Keratinocyte (primary cell): Measurements from ENCODE around the gene FRG1. TPM values are rescaled to one million over a fixed set of nuclear protein-coding genes. Genes with fewer than 3 reads are reported as not detected.
"Not testable (repeated sequence)": the region's sequence is repeated elsewhere in the genome, so short reads cannot be mapped to it uniquely, and the experiment has no call there.

Experiments
- DNase-seq: peaks from one replicate; pipeline ENCODE4 v3.0.0-alpha.2; 2011; ENCODE audit warnings: low read depth, missing footprints, low spot score
- FAIRE-seq: peaks from 2 replicates; lab custom pipeline; 2011; peaks lifted over from hg19 to GRCh38; lab: Jason Lieb, UNC
- H2AFZ ChIP-seq: 2 replicates; pipeline ENCODE4 v1.6.0; 2012; ENCODE audit warnings: low read length, control low read depth, inconsistent platforms; ENCODE audit not compliant: control insufficient read depth
- H3K27ac ChIP-seq: 2 replicates; pipeline ENCODE4 v1.5.1; 2011; ENCODE audit warnings: low read length; ENCODE audit not compliant: control insufficient read depth, insufficient read depth
- H3K27me3 ChIP-seq: 3 replicates; pipeline ENCODE4 v1.6.0; 2011; ENCODE audit warnings: low read length; ENCODE audit not compliant: control insufficient read depth, insufficient read depth; ENCODE audit errors: extremely low read depth
- H3K36me3 ChIP-seq, 2 experiments: 2 replicates in 1 of 2; 3 replicates in 1 of 2; pipeline ENCODE4 v1.5.1; 2011; ENCODE audit warnings: low read length in 2 of 2, mild to moderate bottlenecking in 1 of 2; ENCODE audit not compliant: control insufficient read depth in 2 of 2, insufficient read depth in 2 of 2; ENCODE audit errors: extremely low read depth in 1 of 2
- H3K4me1 ChIP-seq: 3 replicates; pipeline ENCODE4 v1.5.1; 2011; ENCODE audit warnings: low read length; ENCODE audit not compliant: control insufficient read depth, insufficient read depth; ENCODE audit errors: extremely low read depth
- H3K4me2 ChIP-seq: 3 replicates; pipeline ENCODE4 v1.6.0; 2011; ENCODE audit warnings: low read depth, low read length; ENCODE audit not compliant: control insufficient read depth, insufficient read depth; ENCODE audit errors: extremely low read depth
- H3K4me3 ChIP-seq, 3 experiments: fragments of 200-600 bp in 1 of 3; sonication (generic) in 1 of 3; 2 replicates in 2 of 3; 3 replicates in 1 of 3; pipeline ENCODE4 v1.5.1; 2011 to 2016; ENCODE audit warnings: low read length in 3 of 3, mild to moderate bottlenecking in 3 of 3, control low read depth in 2 of 3, inconsistent platforms in 1 of 3, low read depth in 1 of 3, mixed read lengths in 1 of 3, mixed run types in 1 of 3, moderate library complexity in 1 of 3; ENCODE audit not compliant: control insufficient read depth in 2 of 3, insufficient read depth in 2 of 3; ENCODE audit errors: extremely low read depth in 1 of 3
- H3K79me2 ChIP-seq: 2 replicates; pipeline ENCODE4 v1.6.0; 2012; ENCODE audit warnings: low read length; ENCODE audit not compliant: control insufficient read depth, insufficient read depth
- H3K9ac ChIP-seq: 3 replicates; pipeline ENCODE4 v1.6.0; 2011; ENCODE audit warnings: low read length; ENCODE audit not compliant: control insufficient read depth, insufficient read depth; ENCODE audit errors: extremely low read depth
- H3K9me1 ChIP-seq: 3 replicates; pipeline ENCODE4 v1.6.0; 2011; ENCODE audit warnings: low read length; ENCODE audit not compliant: control insufficient read depth, insufficient read depth; ENCODE audit errors: extremely low read depth
- H3K9me3 ChIP-seq: 2 replicates; pipeline ENCODE4 v1.5.1; 2012; ENCODE audit warnings: low read depth, low read length; ENCODE audit not compliant: control insufficient read depth
- H4K20me1 ChIP-seq: 3 replicates; pipeline ENCODE4 v1.6.0; 2011; ENCODE audit warnings: low read length; ENCODE audit not compliant: control insufficient read depth, insufficient read depth; ENCODE audit errors: extremely low read depth
- CTCF ChIP-seq, 3 experiments: IDR thresholded peaks in 1 of 3; conservative IDR thresholded peaks in 1 of 3; optimal IDR thresholded peaks in 1 of 3; 2 replicates in 2 of 3; 3 replicates in 1 of 3; pipeline versions ENCODE3 to v1.5.1; 2011; ENCODE audit warnings: low read length in 3 of 3, mild to moderate bottlenecking in 3 of 3, moderate library complexity in 2 of 3, control low read depth in 1 of 3, inconsistent platforms in 1 of 3; ENCODE audit not compliant: insufficient read depth in 2 of 3; ENCODE audit errors: extremely low read depth in 1 of 3
- EZH2 ChIP-seq: IDR thresholded peaks from one replicate; pipeline ENCODE4 v1.6.1; 2012; ENCODE audit warnings: inconsistent platforms, mild to moderate bottlenecking, low read length, moderate library complexity
- dilution Hi-C: fragments of 300-500 bp; cut with MboI; formaldehyde crosslinking; loops from one replicate; pipeline ENCODE4 v1.7.0; 2020; ENCODE audit warnings: low sequenced_read_pairs; ENCODE audit not compliant: extremely low pct_ligation_motif_present
- polyA plus RNA-seq, 5 experiments: library from polyadenylated mRNA; depleted of rRNA in 3 of 5; stranded (reverse) in 3 of 5; stranded (forward) in 1 of 5; unstranded in 1 of 5; fragments of >200 nt; gene quantifications; 1 replicate in 1 of 5; 2 replicates in 3 of 5; 3 replicates in 1 of 5; pipeline versions ENCODE4 v1.2.1 to v1.2.3, GENCODE V29; 2011 to 2012; ENCODE audit warnings: missing spikeins in 2 of 5, low read depth in 1 of 5, low replicate concordance in 1 of 5

FRG1 gene
- polyA plus RNA-seq, 1 donor (not counting 4 experiments of a cell fraction or from before 2014, with no cell fraction given): 19.8 TPM

- no peaks in the 10 kb centered on the region for H3K27me3 ChIP-seq
- TF ChIP-seq EZH2: no peak
- TF ChIP-seq CTCF (optimal IDR thresholded peaks at IDR 0.05 in 1 of 3, IDR thresholded peaks at IDR 0.05 in 1 of 3, conservative IDR thresholded peaks at IDR 0.05 in 1 of 3; ENCODE audit: extremely low read depth in 1 of 3, insufficient read depth in 2 of 3, low read length in 3 of 3): peak in 1 of 3 experiments; percentile 37
- no peaks in the 10 kb centered on the region for H3K79me2 ChIP-seq
- no peaks in the 10 kb centered on the region for H3K36me3 ChIP-seq
- no peak overlapping the region for H3K4me3 ChIP-seq
- no peak overlapping the region for H3K4me2 ChIP-seq
- H3K9me3 ChIP-seq: no peaks in the 10 kb centered on the region
- H3K9ac ChIP-seq: no peak overlapping the region
- FAIRE-seq (no peak), DNase-seq (no peak)
- H4K20me1 ChIP-seq: no peaks in the 10 kb centered on the region
- no peaks in the 10 kb centered on the region for H3K9me1 ChIP-seq
- no peaks in the 10 kb centered on the region for H3K4me1 ChIP-seq
- H2AFZ ChIP-seq: no peak overlapping the region
- no peak overlapping the region for H3K27ac ChIP-seq
- dilution Hi-C loops: no loop called here
These were observed 33.4 kb downstream of the FRG1 start for GRCh38 chr4:189974056-189974455.

DNA sequence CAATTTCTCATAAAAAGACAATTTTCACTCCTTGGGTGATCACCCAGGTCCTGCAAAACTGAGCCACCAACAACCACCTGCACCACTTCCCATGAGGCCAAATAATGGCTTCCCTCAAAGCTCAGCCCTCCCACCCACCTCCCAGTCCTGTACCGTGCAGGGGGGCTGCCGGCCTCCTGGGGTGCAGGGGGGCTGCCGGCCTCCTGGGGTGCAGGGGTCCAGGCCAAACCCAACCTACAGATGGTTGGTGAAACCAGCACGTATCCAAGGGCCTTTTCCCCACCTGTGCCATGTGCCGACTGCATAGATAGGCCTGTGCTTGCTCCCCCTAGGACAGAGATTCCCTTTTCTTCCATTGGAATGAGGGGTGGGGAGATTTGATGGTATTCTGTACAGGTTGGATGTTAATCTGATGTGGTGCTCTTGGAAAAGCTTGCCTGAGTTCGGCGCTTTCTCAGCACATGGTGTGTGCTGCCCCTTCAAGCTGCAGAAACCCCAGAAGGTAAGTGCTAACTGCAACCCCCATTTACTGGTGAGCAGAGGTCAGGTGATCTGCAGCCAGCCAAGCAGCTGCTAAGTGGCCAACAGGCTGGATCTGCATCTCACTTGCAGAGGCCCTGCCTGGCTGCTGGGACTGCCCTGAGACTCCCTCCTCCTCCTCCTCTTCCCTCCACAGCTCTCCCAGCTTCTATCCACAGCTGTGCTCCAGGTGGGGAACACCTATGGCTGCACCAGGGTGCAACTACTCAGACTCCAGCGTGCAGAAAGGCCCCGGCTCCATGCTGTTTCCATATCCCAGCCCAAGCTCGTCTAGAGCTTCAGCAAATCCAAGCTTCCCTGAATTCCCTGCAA, 38.8 kb downstream of the FRG1 start:
- H3K27ac ChIP-seq: no peak overlapping the region
- no peaks in the 10 kb centered on the region for H3K4me1 ChIP-seq
- DNase-seq (no peak), FAIRE-seq (no peak)
- H3K36me3 ChIP-seq: no peaks in the 10 kb centered on the region
- dilution Hi-C loops: no loop called here
- no peaks in the 10 kb centered on the region for H3K9me3 ChIP-seq
- H2AFZ ChIP-seq: no peak overlapping the region
- TF ChIP-seq CTCF (optimal IDR thresholded peaks at IDR 0.05 in 1 of 3, IDR thresholded peaks at IDR 0.05 in 1 of 3, conservative IDR thresholded peaks at IDR 0.05 in 1 of 3; ENCODE audit: extremely low read depth in 1 of 3, insufficient read depth in 2 of 3, low read length in 3 of 3) (no peak), EZH2 (no peak)
- H3K4me2 ChIP-seq: no peak overlapping the region
- no peak overlapping the region for H3K9ac ChIP-seq
- no peak overlapping the region for H3K4me3 ChIP-seq
- no peaks in the 10 kb centered on the region for H3K9me1 ChIP-seq
- H3K79me2 ChIP-seq: no peaks in the 10 kb centered on the region
- no peaks in the 10 kb centered on the region for H3K27me3 ChIP-seq
- no peaks in the 10 kb centered on the region for H4K20me1 ChIP-seq

GRCh38 chr4:189980292-189980691, 39.6 kb downstream of the FRG1 start:
- H3K27ac ChIP-seq, H3K79me2 ChIP-seq, H3K9ac ChIP-seq, H3K36me3 ChIP-seq, H3K9me3 ChIP-seq, H2AFZ ChIP-seq, H4K20me1 ChIP-seq, H3K27me3 ChIP-seq, H3K4me2 ChIP-seq, H3K4me1 ChIP-seq, H3K4me3 ChIP-seq, H3K9me1 ChIP-seq, dilution Hi-C loops, DNase-seq, FAIRE-seq: not testable (repeated sequence)
